HL-60 (cell line): Measurements from ENCODE around the gene NDUFV3.

Source experiments
- DNase-seq, 2 experiments: peaks; one replicate each; pipeline ENCODE4 v3.0.0-alpha.2; 2010 to 2020; ENCODE audit warnings: low read depth in 1 of 2, low spot score in 1 of 2
- H3K27ac ChIP-seq: fragments of 250-450 bp; sonication (Bioruptor Pico); replicated peaks from 2 replicates; pipeline ENCODE4 v1.5.1; 2020; ENCODE audit warnings: mild to moderate bottlenecking, moderate library complexity
- H3K27me3 ChIP-seq: fragments of 250-450 bp; sonication (Bioruptor Pico); 2 replicates; pipeline ENCODE4 v1.5.1; 2021; ENCODE audit warnings: mild to moderate bottlenecking, moderate library complexity; ENCODE audit not compliant: insufficient read depth, poor library complexity, severe bottlenecking
- H3K4me3 ChIP-seq: replicated peaks from 2 replicates; pipeline ENCODE4 v1.5.1; 2011; ENCODE audit warnings: mild to moderate bottlenecking, control low read depth, low read length; ENCODE audit not compliant: insufficient read depth
- CTCF ChIP-seq: IDR thresholded peaks from one replicate; pipeline ENCODE4 v1.5.1; 2011; ENCODE audit warnings: low read length, control low read depth, inconsistent platforms; ENCODE audit not compliant: insufficient read depth
- GABPA ChIP-seq: IDR thresholded peaks from 2 replicates; pipeline ENCODE4 v1.6.1; 2012; ENCODE audit warnings: low read depth
- POLR2AphosphoS5 ChIP-seq: IDR thresholded peaks from 2 replicates; pipeline ENCODE4 v1.6.1; 2012; ENCODE audit warnings: low read depth
- REST ChIP-seq: IDR thresholded peaks from 2 replicates; pipeline ENCODE4 v1.6.1; 2012; ENCODE audit warnings: low read depth; ENCODE audit not compliant: insufficient replicate concordance
- SPI1 ChIP-seq: IDR thresholded peaks from 2 replicates; pipeline ENCODE4 v1.6.1; 2012; ENCODE audit warnings: low read depth, mild to moderate bottlenecking, borderline replicate concordance

The NDUFV3 gene

DNA sequence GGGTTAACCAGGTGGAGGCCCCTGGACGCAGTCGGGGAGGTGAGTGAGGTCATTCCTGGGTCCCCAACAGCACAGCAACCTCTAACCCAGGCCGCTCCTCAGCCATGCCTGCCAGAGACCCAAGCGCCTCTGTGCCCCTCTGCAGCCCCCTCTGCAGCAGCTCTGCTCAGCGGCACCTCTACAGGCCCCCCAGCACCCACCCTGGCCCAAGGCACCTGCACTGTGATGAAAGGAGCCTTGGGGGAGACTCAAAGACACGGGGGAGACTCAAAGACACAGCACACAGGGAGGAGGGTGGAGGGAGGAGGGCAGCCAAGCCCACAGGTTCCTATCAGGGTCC lies 33.2 kb upstream of the NDUFV3 start:
- no peak for TF ChIP-seq REST
- TF ChIP-seq CTCF: no peak
- no peak for TF ChIP-seq SPI1
- no peak for TF ChIP-seq POLR2AphosphoS5
- no peak for TF ChIP-seq GABPA
- DNase-seq: no peak
- no peak overlapping the region for H3K27ac ChIP-seq
- no peak overlapping the region for H3K4me3 ChIP-seq
- H3K27me3 ChIP-seq: no peaks in the 10 kb centered on the region

DNA sequence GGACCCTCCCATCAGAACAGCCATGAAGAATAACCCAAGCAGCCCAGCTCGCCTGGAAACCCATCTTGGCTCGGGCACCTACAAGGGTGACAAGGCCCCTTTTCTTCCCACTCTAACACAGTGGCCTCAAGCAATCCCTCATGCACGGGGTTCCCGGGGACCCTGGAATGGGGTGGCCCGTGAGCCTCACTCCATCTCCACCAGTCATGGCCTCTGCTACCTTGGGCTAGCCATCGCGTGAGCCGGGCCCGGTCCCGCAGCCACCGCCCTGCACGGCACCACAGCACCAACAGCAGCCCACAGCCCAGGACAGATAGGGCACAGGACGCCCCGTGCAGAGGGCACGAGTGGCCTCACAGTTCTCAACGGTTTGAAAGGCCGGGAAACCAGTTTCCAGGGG lies 32.8 kb upstream of the NDUFV3 start:
- TF ChIP-seq REST: no peak
- no peak for TF ChIP-seq SPI1
- no peak for TF ChIP-seq GABPA
- no peak for TF ChIP-seq CTCF
- no peak for TF ChIP-seq POLR2AphosphoS5
- DNase-seq: no peak
- H3K4me3 ChIP-seq: no peak overlapping the region
- H3K27ac ChIP-seq: no peak overlapping the region
- H3K27me3 ChIP-seq: no peaks in the 10 kb centered on the region

GRCh38 chr21:42861311-42861847 lies 31.7 kb upstream of the NDUFV3 start:
- Histone ChIP-seq H3K27ac (no peak overlapping the region), H3K27me3 (no peaks in the 10 kb centered on the region), H3K4me3 (no peak overlapping the region)
- TF ChIP-seq SPI1 (no peak), GABPA (no peak)
- no peak for DNase-seq

GRCh38 chr21:42861848-42862400 lies 31.2 kb upstream of the NDUFV3 start:
- Histone ChIP-seq H3K4me3 (no peak overlapping the region), H3K27me3 (no peaks in the 10 kb centered on the region), H3K27ac (no peak overlapping the region)
- TF ChIP-seq SPI1 (no peak), REST (no peak), CTCF (no peak), GABPA (no peak), POLR2AphosphoS5 (no peak)
- no peak for DNase-seq
